Spleen (tissue), 7 donors: ENCODE results near the gene C19orf25.

Experiments
- POLR2A ChIP-seq, 3 donors: fragments of 450-650 bp; IDR thresholded peaks; one replicate each; pipeline ENCODE4 v1.5.1; 2017; ENCODE audit warnings: antibody characterized with exemption in 3 of 3, mild to moderate bottlenecking in 1 of 3
- POLR2AphosphoS5 ChIP-seq, 3 donors: sonication (generic); formaldehyde crosslinking; IDR thresholded peaks; one replicate each; pipeline ENCODE4 v1.5.1; 2017; ENCODE audit warnings: antibody characterized with exemption in 3 of 3
- TF ChIP-seq, protein P1 (sequence below), 11 experiments: fragments of 200-600 bp in 7 of 11; fragments of 450-650 bp in 4 of 11; sonication (generic) in 4 of 11; IDR thresholded peaks in 8 of 11; conservative IDR thresholded peaks in 3 of 11; 1 replicate in 7 of 11; 2 replicates in 4 of 11; pipeline versions ENCODE4 v1.4.0 to v1.8.0; 2016 to 2021; ENCODE audit warnings: antibody characterized with exemption in 11 of 11, inconsistent platforms in 4 of 11, mild to moderate bottlenecking in 1 of 11
- donor health status: DM: no; HTN: no; CAD: no; lungs with moderate emphysema.
- donor health status: DM: no; HTN: no; CAD: no.
- donor health status: DM: no; HTN: no; CAD: no.

DNA sequence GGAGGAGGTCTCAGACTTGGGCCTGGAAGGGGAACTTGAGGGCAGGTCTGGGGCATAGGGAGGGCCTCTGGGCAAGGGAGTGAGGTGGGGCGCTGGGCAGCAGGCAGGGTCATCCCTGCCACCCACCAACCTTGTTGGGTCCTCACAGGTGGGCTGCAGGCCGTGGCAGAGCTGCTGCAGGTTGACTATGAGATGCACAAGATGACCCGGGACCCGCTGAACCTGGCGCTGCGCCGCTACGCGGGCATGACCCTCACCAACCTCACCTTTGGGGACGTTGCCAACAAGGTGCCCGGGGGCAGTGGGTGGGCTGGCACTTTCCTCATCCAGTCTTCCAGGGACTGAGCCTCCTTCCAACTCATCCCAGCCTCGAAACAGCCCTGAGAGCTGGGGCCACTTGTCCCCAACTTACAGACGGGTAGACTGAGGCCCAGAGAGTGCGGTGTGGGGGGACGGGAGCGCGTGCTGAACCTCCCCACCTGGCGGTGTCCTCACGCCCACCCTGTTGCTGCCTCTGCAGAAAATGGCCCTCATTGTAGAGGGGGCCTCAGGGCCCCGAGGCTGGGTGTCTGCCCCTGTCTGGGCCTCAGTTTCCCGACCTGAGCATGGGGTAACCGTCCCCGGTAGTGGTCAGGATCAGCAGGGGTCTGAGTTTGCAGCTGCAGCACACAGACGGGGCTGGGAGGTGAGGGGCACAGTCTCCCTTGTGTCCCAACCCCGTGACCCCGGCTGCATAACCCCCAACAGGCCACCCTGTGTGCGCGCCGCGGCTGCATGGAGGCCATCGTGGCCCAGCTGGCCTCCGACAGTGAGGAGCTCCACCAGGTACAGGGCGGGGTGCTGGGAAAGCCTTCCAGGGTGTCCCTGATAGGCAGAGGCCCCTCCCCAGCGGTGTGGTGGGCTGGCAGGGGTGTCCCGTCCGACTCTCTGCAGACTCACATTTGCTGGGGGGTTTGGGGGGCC, 18.7 kb downstream of the C19orf25 start:
- TF ChIP-seq, protein P1, sequence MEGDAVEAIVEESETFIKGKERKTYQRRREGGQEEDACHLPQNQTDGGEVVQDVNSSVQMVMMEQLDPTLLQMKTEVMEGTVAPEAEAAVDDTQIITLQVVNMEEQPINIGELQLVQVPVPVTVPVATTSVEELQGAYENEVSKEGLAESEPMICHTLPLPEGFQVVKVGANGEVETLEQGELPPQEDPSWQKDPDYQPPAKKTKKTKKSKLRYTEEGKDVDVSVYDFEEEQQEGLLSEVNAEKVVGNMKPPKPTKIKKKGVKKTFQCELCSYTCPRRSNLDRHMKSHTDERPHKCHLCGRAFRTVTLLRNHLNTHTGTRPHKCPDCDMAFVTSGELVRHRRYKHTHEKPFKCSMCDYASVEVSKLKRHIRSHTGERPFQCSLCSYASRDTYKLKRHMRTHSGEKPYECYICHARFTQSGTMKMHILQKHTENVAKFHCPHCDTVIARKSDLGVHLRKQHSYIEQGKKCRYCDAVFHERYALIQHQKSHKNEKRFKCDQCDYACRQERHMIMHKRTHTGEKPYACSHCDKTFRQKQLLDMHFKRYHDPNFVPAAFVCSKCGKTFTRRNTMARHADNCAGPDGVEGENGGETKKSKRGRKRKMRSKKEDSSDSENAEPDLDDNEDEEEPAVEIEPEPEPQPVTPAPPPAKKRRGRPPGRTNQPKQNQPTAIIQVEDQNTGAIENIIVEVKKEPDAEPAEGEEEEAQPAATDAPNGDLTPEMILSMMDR (IDR thresholded peaks at IDR 0.05 in 8 of 11, conservative IDR thresholded peaks at IDR 0.05 in 3 of 11), result no peak
- no peak for TF ChIP-seq POLR2A (IDR thresholded peaks at IDR 0.05)
- TF ChIP-seq POLR2AphosphoS5 (IDR thresholded peaks at IDR 0.05), result no peak
